ENCODE measurements around the gene CNOT6.
"Not testable (repeated sequence)": the region's sequence is repeated elsewhere in the genome, so short reads cannot be mapped to it uniquely, and the experiment has no call there.

Gene CNOT6

DNA sequence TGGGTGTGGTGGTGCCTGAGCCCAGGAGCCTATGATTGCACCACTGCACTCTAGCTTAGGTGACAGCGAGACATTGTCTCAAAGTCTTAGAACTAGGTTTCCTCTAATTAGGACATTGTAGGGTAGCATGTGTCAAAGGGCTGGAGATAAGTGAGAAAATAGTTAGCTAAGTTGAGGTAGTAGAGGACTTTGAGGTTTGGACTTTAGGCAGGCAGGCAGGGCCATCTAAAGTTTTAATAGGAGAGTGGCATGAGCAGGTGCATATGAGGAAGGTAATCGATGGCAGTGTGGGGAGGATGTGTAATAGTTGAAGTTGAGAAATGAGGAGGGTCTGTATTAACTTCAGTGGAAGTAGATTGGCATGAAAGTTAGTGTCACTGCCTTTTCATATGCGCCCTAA lies 21.1 kb downstream of the CNOT6 start:
- TF ChIP-seq POLR2AphosphoS5 (IDR thresholded peaks at IDR 0.05; ENCODE audit: low read depth, low read length) (no peak), SPI1 (IDR thresholded peaks at IDR 0.05; ENCODE audit: low read depth, low read length) (no peak), POU2F2 (IDR thresholded peaks at IDR 0.05; ENCODE audit: low read depth, low read length) (no peak), TAF1 (IDR thresholded peaks at IDR 0.05; ENCODE audit: low read depth, low read length) (no peak)
- FAIRE-seq: no peak
- DNase-seq (ENCODE audit: insufficient read length, low spot score): no peak

GRCh38 chr5:180515974-180516373 lies 21.8 kb downstream of the CNOT6 start:
- not testable (repeated sequence) for FAIRE-seq; DNase-seq (ENCODE audit: insufficient read length, low spot score)

DNA sequence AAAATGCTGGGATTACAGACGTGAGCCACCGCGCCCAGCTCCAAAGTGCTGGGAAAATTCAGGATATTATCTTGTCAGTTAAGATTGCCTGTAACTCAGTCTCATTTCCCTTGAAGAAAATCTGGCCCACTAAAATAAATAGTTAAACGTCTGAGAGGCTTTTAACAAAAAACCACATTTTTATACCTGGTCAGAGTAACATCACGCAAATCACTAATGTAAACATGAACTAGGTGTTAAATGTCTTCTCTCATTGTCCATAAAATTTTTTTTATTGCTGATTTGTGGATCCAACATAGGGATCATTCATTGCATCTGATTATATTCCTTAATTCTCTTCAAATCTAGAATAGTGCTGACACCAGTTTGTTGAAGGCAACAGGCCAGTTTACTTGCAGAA lies 22.3 kb downstream of the CNOT6 start:
- TF ChIP-seq TAF1 (IDR thresholded peaks at IDR 0.05; ENCODE audit: low read depth, low read length) (no peak), POLR2AphosphoS5 (IDR thresholded peaks at IDR 0.05; ENCODE audit: low read depth, low read length) (no peak), POLR2A (IDR thresholded peaks at IDR 0.05; ENCODE audit: low read depth, low read length) (no peak), PAX5 (IDR thresholded peaks at IDR 0.05; ENCODE audit: insufficient read depth, low read length, severe bottlenecking) (no peak), POU2F2 (IDR thresholded peaks at IDR 0.05; ENCODE audit: low read depth, low read length) (no peak), SPI1 (IDR thresholded peaks at IDR 0.05; ENCODE audit: low read depth, low read length) (no peak)
- FAIRE-seq: no peak
- DNase-seq (ENCODE audit: insufficient read length, low spot score): no peak

DNA sequence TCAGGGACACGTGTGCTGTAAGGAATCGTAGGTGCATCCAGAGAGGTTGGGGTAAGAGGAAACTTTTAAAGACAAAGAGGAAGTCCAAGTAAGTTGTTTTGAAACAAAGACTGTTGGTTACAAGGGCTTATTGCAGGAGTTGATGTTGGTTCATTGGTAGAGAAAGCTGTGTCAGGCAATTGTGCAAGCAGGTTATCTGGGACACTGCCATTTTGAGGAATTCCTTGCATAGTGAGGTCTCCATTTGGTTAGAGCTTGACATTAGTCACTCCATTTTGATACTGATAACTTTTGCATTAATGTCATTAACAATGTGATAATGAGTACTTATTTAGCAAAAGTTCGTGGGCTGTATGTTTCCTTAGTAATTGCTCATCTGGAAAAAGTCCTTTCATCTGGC lies 24.9 kb downstream of the CNOT6 start:
- FAIRE-seq (peak; percentile 13), DNase-seq (ENCODE audit: insufficient read length, low spot score) (no peak)
- TF ChIP-seq SPI1 (IDR thresholded peaks at IDR 0.05; ENCODE audit: low read depth, low read length) (peak; percentile 48), POU2F2 (IDR thresholded peaks at IDR 0.05; ENCODE audit: low read depth, low read length) (no peak)

- TF ChIP-seq TAF1 (IDR thresholded peaks at IDR 0.05; ENCODE audit: low read depth, low read length) (no peak), POU2F2 (IDR thresholded peaks at IDR 0.05; ENCODE audit: low read depth, low read length) (no peak), SPI1 (IDR thresholded peaks at IDR 0.05; ENCODE audit: low read depth, low read length) (no peak), PAX5 (IDR thresholded peaks at IDR 0.05; ENCODE audit: insufficient read depth, low read length, severe bottlenecking) (no peak), POLR2AphosphoS5 (IDR thresholded peaks at IDR 0.05; ENCODE audit: low read depth, low read length) (no peak), POLR2A (IDR thresholded peaks at IDR 0.05; ENCODE audit: low read depth, low read length) (no peak)
- FAIRE-seq (no peak), DNase-seq (ENCODE audit: insufficient read length, low spot score) (no peak)
Measured at GRCh38 chr5:180521101-180521500, 26.9 kb downstream of the CNOT6 start.

DNA sequence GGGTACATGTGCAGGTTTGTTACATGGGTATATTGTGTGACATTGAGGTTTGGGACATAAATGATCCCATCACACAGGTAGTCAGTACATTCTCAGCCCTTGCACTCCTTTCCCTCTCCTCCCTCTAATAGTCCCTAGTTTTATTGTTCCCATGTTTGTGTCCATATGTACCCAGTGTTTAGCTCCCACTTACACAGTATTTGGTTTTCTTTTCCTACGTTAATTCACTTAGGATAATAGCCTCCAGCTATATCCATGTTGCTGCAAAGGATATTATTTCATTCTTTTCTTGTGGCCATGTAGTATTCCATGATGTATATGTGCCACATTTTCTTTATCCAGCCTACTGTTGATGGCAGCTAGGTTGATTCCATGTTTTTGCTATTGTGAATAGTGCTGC lies 27.4 kb downstream of the CNOT6 start:
- TF ChIP-seq POLR2AphosphoS5 (IDR thresholded peaks at IDR 0.05; ENCODE audit: low read depth, low read length) (no peak), POLR2A (IDR thresholded peaks at IDR 0.05; ENCODE audit: low read depth, low read length) (no peak), SPI1 (IDR thresholded peaks at IDR 0.05; ENCODE audit: low read depth, low read length) (no peak)
- DNase-seq (ENCODE audit: insufficient read length, low spot score): no peak
- no peak for FAIRE-seq

DNA sequence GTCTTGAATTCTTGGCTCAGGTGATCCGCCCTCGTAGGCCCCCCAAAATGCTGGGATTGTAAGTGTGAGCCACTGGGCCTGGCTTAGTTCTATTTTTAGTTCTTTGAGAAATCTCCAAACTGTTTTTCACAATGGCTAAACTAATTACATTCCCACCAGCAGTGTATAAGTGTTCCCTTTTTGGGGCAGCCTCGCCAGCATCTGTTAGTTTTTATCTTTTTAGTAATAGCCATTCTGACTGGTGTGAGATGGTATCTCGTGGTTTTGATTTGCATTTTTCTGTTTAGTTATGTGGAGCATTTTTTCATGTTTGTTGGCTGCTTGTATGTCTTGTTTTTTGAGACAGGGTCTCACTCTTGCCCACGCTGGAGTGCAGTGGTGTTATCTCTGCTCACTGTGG lies 28.2 kb downstream of the CNOT6 start:
- peak; percentile 42; the same call in 1 of the 2 replicates for TF ChIP-seq POU2F2 (IDR thresholded peaks at IDR 0.05; ENCODE audit: low read depth, low read length)
- TF ChIP-seq TAF1 (IDR thresholded peaks at IDR 0.05; ENCODE audit: low read depth, low read length): no peak
- FAIRE-seq (no peak), DNase-seq (ENCODE audit: insufficient read length, low spot score) (no peak)

- TF ChIP-seq SPI1 (IDR thresholded peaks at IDR 0.05; ENCODE audit: low read depth, low read length) (no peak), PAX5 (IDR thresholded peaks at IDR 0.05; ENCODE audit: insufficient read depth, low read length, severe bottlenecking) (no peak), POLR2AphosphoS5 (IDR thresholded peaks at IDR 0.05; ENCODE audit: low read depth, low read length) (no peak), TAF1 (IDR thresholded peaks at IDR 0.05; ENCODE audit: low read depth, low read length) (no peak), POLR2A (IDR thresholded peaks at IDR 0.05; ENCODE audit: low read depth, low read length) (no peak), POU2F2 (IDR thresholded peaks at IDR 0.05; ENCODE audit: low read depth, low read length) (no peak)
- no peak for FAIRE-seq
- DNase-seq (ENCODE audit: insufficient read length, low spot score): no peak
Measured at GRCh38 chr5:180523629-180524466, 29.7 kb downstream of the CNOT6 start.

DNA sequence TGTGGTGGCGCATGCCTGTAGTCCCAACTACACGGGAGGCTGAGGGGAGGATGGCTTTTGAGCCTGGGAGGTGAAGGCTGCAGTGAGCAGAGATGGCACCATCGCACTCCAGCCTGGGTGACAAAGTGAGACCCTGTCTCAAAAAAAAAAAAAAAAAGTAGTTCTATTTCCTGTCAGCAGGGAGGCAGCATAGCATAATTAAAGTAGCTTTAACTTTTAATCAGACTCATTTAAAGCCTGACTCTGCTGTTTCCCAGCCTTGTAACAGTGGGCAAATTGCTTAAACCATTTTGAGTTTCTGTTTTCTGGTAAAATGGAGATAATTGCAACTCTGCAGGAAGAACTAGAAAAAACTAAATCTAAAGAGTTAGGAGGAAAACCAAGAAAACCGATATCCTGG lies 31.2 kb downstream of the CNOT6 start:
- DNase-seq (ENCODE audit: insufficient read length, low spot score) (no peak), FAIRE-seq (no peak)
- no peak for TF ChIP-seq SPI1 (IDR thresholded peaks at IDR 0.05; ENCODE audit: low read depth, low read length)
- TF ChIP-seq POLR2AphosphoS5 (IDR thresholded peaks at IDR 0.05; ENCODE audit: low read depth, low read length): no peak
- no peak for TF ChIP-seq TAF1 (IDR thresholded peaks at IDR 0.05; ENCODE audit: low read depth, low read length)
- no peak for TF ChIP-seq POLR2A (IDR thresholded peaks at IDR 0.05; ENCODE audit: low read depth, low read length)
- no peak for TF ChIP-seq PAX5 (IDR thresholded peaks at IDR 0.05; ENCODE audit: insufficient read depth, low read length, severe bottlenecking)
- TF ChIP-seq POU2F2 (IDR thresholded peaks at IDR 0.05; ENCODE audit: low read depth, low read length): no peak

- FAIRE-seq (no peak), DNase-seq (ENCODE audit: insufficient read length, low spot score) (no peak)
- TF ChIP-seq POU2F2 (IDR thresholded peaks at IDR 0.05; ENCODE audit: low read depth, low read length): no peak
- no peak for TF ChIP-seq SPI1 (IDR thresholded peaks at IDR 0.05; ENCODE audit: low read depth, low read length)
- no peak for TF ChIP-seq PAX5 (IDR thresholded peaks at IDR 0.05; ENCODE audit: insufficient read depth, low read length, severe bottlenecking)
- TF ChIP-seq POLR2AphosphoS5 (IDR thresholded peaks at IDR 0.05; ENCODE audit: low read depth, low read length): no peak
- TF ChIP-seq TAF1 (IDR thresholded peaks at IDR 0.05; ENCODE audit: low read depth, low read length): no peak
- TF ChIP-seq POLR2A (IDR thresholded peaks at IDR 0.05; ENCODE audit: low read depth, low read length): no peak
Measured at GRCh38 chr5:180526269-180526668, 32.1 kb downstream of the CNOT6 start.

GRCh38 chr5:180527659-180528058 lies 33.5 kb downstream of the CNOT6 start:
- DNase-seq (ENCODE audit: insufficient read length, low spot score): no peak
- peak; percentile 78 for FAIRE-seq
- TF ChIP-seq PAX5 (IDR thresholded peaks at IDR 0.05; ENCODE audit: insufficient read depth, low read length, severe bottlenecking) (no peak), TAF1 (IDR thresholded peaks at IDR 0.05; ENCODE audit: low read depth, low read length) (no peak), POLR2AphosphoS5 (IDR thresholded peaks at IDR 0.05; ENCODE audit: low read depth, low read length) (no peak), POLR2A (IDR thresholded peaks at IDR 0.05; ENCODE audit: low read depth, low read length) (no peak), SPI1 (IDR thresholded peaks at IDR 0.05; ENCODE audit: low read depth, low read length) (no peak), POU2F2 (IDR thresholded peaks at IDR 0.05; ENCODE audit: low read depth, low read length) (no peak)

DNA sequence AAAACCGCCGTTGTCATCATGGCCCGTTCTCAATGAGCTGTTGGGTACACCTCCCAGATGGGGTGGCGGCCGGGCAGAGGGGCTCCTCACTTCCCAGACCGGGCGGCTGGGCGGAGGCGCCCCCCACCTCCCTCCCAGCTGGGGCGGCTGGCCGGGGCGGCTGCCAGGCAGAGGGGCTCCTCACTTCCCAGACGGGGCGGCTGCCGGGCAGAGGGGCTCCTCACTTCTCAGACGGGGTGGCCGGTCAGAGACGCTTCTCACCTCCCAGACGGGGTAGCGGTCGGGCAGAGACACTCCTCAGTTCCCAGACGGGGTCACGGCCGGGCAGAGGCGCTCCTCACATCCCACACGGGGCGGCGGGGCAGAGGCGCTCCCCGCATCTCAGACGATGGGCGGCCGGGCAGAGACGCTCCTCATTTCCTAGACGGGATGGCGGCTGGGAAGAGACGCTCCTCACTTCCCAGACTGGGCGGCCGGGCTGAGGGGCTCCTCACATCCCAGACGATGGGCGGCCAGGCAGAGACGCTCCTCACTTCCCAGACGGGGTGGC lies 36.9 kb downstream of the CNOT6 start:
- not testable (repeated sequence) for DNase-seq (ENCODE audit: insufficient read length, low spot score); FAIRE-seq

All from GM12891 (cell line).